ENCODE results near the gene PLEKHA6.

PLEKHA6 gene

GRCh38 chr1:204382714-204383083, 23.0 kb upstream of the PLEKHA6 start:
- DNase-seq: no peak

DNA sequence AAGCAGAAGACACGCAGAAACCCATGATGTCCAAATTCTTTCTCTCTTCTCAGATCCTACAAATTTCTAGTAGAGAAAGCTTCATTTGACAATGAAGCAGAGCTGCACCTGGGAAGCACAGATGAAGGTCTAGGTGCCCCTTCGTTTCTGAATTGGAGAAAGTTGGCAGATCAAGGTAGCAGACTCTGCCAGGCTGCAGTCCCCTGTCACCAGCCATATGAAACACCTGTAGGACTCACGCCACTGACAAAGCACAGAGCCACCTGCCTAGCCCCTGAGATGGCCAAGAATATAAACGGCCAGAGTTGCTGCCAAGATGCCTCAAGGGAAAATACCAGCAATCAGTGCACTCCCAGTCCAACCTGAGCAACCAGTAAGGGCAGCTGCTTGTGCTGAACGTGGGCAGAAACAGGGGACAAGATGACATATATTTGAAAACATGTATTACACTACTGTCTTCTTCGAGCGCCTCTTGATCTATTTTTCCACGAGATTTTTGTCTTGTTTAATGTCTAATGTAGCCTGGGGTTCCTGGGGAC, 20.6 kb upstream of the PLEKHA6 start:
- DNase-seq: no peak

DNA sequence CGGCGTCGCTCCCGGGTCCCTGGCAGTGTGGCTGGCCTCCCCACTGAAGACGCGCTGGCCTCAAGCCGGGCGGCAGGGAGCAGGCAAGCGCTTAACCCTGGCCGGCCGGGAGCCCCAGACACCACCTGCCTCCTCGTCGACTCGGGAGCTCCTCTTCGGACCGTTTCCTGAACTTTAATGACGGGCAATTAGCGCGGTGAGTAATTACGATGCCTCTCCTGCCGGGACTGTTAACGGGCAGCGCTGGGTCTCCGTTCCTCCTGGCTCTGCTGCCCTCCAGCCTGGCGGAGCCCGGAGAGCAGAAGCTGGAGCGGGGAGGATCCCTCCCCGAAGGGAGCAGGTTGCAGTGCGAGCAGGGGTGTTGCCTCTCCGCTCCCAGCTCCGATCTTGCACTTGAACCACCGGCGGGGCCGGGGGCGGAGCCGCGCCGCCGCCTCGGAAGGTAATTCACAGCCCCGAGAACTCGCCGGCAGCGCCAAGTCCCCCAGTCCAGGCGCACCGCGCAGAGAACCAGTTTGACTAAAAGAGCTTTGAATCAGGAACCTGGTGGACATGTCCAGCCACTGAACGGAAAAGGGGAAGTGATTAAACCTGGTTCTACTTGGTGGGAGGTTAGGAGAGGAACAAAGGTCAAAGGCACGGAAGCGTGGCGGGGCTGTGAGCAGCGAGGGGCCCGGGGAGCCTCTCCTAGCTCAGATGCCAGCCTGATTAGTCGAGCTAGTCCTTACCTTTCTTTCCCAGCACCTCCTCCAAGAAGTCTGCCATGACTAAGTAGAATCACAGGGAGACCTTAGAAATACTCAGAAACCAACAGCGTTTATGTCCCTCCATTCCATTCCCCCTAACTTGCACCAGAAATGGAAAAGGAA, 18.3 kb upstream of the PLEKHA6 start:
- DNase-seq: peak; percentile 68 to 73 (median 73)

- no peak for DNase-seq
Measured at GRCh38 chr1:204376919-204377799, 17.4 kb upstream of the PLEKHA6 start.

GRCh38 chr1:204376465-204376864, 16.7 kb upstream of the PLEKHA6 start:
- peak in 1 of 3 donors; percentile 29 for DNase-seq

DNA sequence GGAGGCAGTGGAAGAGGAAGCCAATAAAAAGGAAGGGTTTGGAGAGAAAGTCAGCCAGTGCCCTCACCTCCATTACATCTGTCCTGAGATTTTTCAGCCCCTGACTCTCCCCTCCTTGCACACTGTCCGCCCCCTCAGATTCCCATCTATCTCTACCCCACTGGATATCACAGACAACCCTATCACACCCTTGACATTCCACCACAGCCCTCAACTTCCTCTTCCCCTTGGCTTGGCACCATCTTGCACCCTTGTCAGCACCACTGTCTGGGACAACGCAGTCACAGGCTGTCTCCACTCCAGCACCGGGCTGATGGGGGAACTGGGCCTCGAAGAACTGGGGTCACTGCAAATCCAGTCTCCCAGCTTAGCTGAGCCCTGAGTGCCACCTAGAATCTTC, 14.2 kb upstream of the PLEKHA6 start:
- DNase-seq: no peak

DNA sequence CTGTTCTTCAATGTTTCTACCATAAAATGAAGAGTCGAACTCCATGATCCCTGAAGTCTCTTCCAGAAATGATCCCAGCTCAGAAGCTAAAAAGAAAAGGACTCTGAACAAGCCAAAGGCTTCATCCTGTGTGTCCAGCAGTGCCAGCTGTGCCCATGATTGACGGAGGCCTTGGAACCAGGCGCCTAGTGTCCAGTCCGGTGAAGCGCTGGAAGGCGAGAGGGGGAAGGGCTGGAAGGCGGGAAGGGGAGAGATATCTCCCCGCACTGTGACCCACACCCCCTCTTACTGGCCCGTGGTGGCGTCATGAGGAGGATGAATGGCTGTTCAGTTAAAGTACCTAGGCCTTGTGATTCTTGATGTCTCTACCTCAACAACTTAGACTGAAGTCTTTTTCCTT, 10.4 kb upstream of the PLEKHA6 start:
- no peak for DNase-seq

DNA sequence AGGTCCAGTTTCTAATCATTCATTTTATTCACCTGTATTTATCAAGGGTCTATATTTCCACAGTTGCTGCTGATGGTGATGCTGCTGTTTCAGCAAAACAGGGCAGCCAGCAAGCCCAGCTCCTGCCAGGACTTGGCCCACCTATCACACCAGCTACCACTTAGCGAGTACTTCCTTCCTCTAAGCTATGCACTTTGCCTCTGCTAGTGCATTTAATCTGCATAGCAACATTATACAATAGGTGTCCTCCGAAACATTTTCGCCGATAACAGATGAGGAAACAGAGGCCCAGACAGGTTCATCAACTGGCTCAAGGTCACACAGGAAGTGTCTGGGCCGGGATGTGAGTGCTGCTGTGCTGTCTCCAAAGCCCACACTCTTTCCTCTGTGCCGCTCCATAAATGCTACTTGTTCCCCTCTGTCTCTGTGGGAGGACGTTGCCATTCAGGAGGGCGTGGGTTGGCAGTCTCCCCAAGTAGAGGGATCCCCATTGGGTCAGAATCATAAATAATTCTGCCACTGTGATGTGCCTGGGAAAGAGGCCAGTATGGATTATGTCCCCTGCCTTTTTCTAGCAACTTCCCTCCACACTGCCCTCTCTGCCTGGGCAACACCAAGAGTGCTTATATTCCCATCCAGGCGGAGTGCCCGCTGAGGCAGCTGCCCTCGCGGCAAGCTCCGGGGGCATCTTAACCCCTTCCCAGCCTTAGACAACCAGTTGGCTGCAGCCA, 9.4 kb upstream of the PLEKHA6 start:
- DNase-seq: peak in 1 of 3 donors; percentile 37

DNA sequence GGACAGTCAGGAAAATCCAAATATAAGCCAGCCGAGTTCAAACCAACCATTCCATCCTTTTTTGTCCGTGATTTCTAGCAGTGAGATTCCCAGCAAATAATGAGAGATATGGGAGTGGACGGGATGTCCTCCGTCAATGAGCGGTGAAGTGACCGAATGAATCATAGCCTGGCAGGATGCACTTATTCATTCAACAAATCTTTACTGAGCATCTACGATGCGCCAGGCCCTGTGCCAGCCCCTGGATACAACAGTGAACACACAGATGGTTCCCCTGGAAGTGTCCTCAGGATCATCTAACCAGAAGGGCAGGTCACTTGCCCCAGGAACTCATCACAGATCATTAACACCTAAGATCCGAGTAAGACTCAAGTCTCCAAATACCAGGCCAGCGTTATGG, 8.2 kb upstream of the PLEKHA6 start:
- DNase-seq: no peak

GRCh38 chr1:204367193-204367858, 7.6 kb upstream of the PLEKHA6 start:
- DNase-seq: peak in 2 of 3 donors; percentile 25 to 39

GRCh38 chr1:204366759-204367158, 7.0 kb upstream of the PLEKHA6 start:
- peak in 2 of 3 donors; percentile 27 to 50 for DNase-seq

DNA sequence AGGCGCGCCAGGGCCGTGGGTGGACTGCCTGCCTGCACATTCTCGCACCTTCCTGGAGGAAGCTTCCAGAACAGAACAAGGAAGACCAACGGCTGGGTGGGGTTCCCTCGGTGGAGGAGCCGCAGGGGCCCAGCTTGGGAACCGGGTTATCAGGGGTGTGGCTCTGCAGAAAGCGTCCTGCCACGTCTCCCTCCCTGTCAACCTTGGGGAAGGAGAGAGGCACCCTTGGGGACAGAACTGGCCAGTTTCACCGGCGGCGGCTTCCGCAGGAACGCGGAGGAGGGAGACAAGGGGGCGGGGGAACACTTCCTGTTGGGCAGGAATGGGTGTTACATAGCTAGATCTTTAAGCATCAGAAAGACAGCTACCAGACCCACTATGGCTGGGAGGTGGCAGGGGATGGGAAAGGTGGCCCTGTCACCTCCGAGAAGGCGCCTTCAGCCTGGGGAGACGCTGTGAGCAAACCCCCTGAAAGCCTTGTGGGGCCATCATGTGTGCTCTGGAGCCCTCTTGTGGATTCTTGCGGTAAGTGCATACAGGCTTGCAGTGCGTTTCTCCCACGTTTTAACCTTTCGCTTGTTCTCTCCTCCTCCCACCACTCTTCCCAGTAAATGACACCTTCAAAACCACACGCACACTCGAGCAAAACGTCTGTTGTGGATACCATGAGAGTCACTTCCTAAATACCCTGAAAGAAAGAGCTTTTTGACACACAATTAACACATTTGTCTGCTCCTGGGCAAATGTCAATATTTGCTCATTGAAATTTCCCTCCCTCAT, 3.8 kb upstream of the PLEKHA6 start:
- DNase-seq: peak; percentile 80 to 83 (median 82)

GRCh38 chr1:204362984-204363334, 3.2 kb upstream of the PLEKHA6 start:
- DNase-seq: no peak

GRCh38 chr1:204361781-204362180, 2.1 kb upstream of the PLEKHA6 start:
- no peak for DNase-seq

GRCh38 chr1:204361341-204361771, 1.6 kb upstream of the PLEKHA6 start:
- no peak for DNase-seq

GRCh38 chr1:204360314-204360713, 585 bp upstream of the PLEKHA6 start:
- no peak for DNase-seq

DNA sequence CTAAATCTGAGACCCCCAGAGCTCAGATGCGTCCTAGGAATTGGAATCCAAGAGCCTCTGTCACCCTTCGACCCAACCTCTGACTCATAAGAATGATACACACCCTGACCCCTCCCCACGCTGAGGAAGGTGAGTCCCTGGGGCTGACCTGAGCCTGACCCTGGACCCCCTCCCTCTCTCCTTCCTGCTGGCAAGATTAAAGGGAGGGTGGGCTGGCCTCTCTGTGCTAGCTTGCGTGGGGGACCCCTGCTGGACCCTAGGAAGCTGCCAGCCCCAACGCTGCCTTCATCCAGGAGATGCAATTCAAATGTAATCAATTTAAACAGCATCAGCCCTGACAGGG, 627 bp downstream of the PLEKHA6 start:
- no peak for DNase-seq

DNA sequence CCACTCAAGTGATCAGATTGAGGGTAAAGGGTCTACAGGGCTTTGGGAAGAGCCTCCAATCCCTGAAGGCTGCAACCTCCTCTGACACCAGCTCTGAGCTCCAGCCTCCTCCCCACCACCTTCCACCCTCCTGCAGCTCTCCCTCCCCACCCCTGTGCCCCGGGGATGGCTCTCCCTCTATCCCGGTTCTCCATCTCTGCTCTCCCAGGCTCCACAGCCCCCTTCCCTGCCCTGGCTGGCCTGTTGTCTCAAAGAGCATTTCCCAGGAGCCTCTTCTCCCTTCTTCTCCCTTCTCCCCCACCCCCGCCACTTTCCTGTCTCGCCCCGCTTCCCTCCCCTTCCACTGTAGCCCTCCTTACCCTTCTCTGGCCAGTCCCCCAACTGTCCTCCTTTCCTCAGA, 1.1 kb downstream of the PLEKHA6 start:
- no peak for DNase-seq

- DNase-seq: peak; percentile 73 to 77 (median 76)
Measured at GRCh38 chr1:204357551-204358490, 1.9 kb downstream of the PLEKHA6 start.

DNA sequence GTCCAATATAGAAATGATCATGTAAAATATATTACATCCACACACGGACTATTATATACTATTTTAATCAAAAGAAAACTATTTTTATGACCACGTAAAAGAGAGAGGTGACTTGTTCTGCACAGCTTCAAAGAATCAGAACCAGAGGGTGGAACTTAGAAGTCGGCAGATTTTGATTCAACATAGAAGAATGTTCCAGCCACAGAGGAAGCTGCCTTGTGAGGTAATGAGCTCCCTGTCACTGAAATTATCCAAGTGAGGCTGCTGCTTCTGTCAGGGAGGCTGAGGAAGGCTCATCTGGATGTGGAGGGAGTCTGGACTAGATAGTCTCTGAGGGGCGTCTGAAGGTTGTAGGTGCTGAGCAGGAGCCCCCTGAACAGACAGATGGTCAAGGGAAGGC, 2.7 kb downstream of the PLEKHA6 start:
- no peak for DNase-seq
